Esophagus muscularis mucosa (tissue), 4 donors: Measurements from ENCODE around the gene NCOA1. TPM values are rescaled to one million over a fixed set of nuclear protein-coding genes. Genes with fewer than 3 reads are reported as not detected.

Experiments
- DNase-seq: peaks from one replicate; pipeline ENCODE4 v3.0.0-alpha.2; 2017; ENCODE audit errors: extremely low spot score
- H3K27ac ChIP-seq, 4 donors: fragments of 200-600 bp; sonication (generic); replicated peaks in 1 of 4; 1 replicate in 3 of 4; 2 replicates in 1 of 4; pipeline ENCODE4 v1.5.1; 2016 to 2019; ENCODE audit warnings: mild to moderate bottlenecking in 1 of 4
- H3K27me3 ChIP-seq, 4 donors: fragments of 200-600 bp; sonication (generic); one replicate each; pipeline versions ENCODE4 v1.5.1 to v1.6.0; 2016 to 2019
- H3K36me3 ChIP-seq, 4 donors: fragments of 200-600 bp; sonication (generic); one replicate each; pipeline ENCODE4 v1.5.1; 2016 to 2019
- H3K4me1 ChIP-seq, 4 donors: fragments of 200-600 bp; sonication (generic); one replicate each; pipeline ENCODE4 v1.5.1; 2016 to 2019
- H3K4me3 ChIP-seq, 4 donors: fragments of 200-600 bp; sonication (generic); 1 replicate in 2 of 4; 2 replicates in 2 of 4; pipeline ENCODE4 v1.5.1; 2016 to 2019; ENCODE audit warnings: mild to moderate bottlenecking in 4 of 4, moderate library complexity in 1 of 4
- H3K9me3 ChIP-seq, 4 donors: fragments of 200-600 bp; sonication (generic); 1 replicate in 3 of 4; 2 replicates in 1 of 4; pipeline ENCODE4 v1.5.1; 2016 to 2019
- CTCF ChIP-seq, 3 experiments: fragments of 200-600 bp in 2 of 3; fragments of 450-650 bp in 1 of 3; sonication (generic) in 2 of 3; IDR thresholded peaks; one replicate each; pipeline ENCODE4 v1.5.1; 2017 to 2019; ENCODE audit warnings: antibody characterized with exemption in 3 of 3, mild to moderate bottlenecking in 2 of 3, moderate library complexity in 1 of 3
- EP300 ChIP-seq: sonication (generic); formaldehyde crosslinking; IDR thresholded peaks from one replicate; pipeline ENCODE4 v1.6.1; 2017; ENCODE audit warnings: antibody characterized with exemption
- POLR2A ChIP-seq: fragments of 450-650 bp; IDR thresholded peaks from one replicate; pipeline ENCODE4 v1.6.1; 2017; ENCODE audit warnings: antibody characterized with exemption, moderate library complexity, mild to moderate bottlenecking, low read depth
- POLR2AphosphoS5 ChIP-seq, 2 donors: sonication (generic); formaldehyde crosslinking; IDR thresholded peaks; one replicate each; pipeline ENCODE4 v1.6.1; 2017; ENCODE audit warnings: antibody characterized with exemption in 2 of 2
- WGBS: methylation state at CpG from one replicate; pipeline ENCODE4 v1.1.5; 2018; 5-methylcytosine and 5-hydroxymethylcytosine counted together
- intact Hi-C: fragments of 100-400 bp; cut with DNase I; formaldehyde crosslinking; loops from one replicate; pipeline ENCODE4 v1.15.1; 2023
- total RNA-seq, 4 donors: library from RNA; depleted of rRNA; stranded (reverse); fragments of >200 nt; gene quantifications; one replicate each; pipeline versions ENCODE4 v1.1.0 to v1.2.1, GENCODE V29; 2016

The NCOA1 gene
- total RNA-seq, 4 donors from 2014 or later: 43.9 to 49.4 (median 47.3) TPM

DNA sequence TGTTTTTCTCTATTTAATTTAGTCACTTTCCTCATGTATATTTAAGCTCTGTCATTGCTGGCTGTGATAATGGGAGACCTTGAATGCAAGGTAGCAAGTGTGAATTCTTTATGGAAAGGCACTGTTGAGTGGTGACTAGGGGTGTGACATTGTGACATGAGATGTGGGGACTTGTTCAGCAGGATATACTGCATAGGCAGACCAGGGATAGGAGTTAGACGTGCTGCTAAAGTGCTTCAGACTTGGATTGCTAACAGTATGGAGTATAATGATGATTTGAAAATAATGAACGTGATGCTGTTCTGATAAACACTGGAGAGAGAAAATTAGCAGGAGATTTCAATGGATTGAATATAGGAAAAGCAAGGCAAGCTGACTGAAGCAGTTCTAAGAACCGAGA is 135.1 kb downstream of the NCOA1 start:
- Histone ChIP-seq H3K4me3 (no peak overlapping the region), H3K4me1 (peaks cover 8 to 37% (median 19%) of the 10 kb centered on the region in 4 donors), H3K27ac (no peak overlapping the region), H3K27me3 (no peaks in the 10 kb centered on the region), H3K9me3 (no peaks in the 10 kb centered on the region), H3K36me3 (no peaks in the 10 kb centered on the region)
- intact Hi-C loops: no loop called here
- TF ChIP-seq POLR2A: no peak
- no peak for TF ChIP-seq EP300
- TF ChIP-seq CTCF (IDR thresholded peaks at IDR 0.05): no peak
- no peak for TF ChIP-seq POLR2AphosphoS5 (IDR thresholded peaks at IDR 0.05)
- no peak for DNase-seq
- WGBS: 86% methylated on average over 3 of the region's 3 CpGs

GRCh38 chr2:24628746-24629145 is 137.7 kb downstream of the NCOA1 start:
- no peaks in the 10 kb centered on the region for H3K36me3 ChIP-seq
- intact Hi-C loops: no loop called here
- no peaks in the 10 kb centered on the region for H3K27me3 ChIP-seq
- H3K9me3 ChIP-seq: no peaks in the 10 kb centered on the region
- no peak for DNase-seq
- no peak overlapping the region for H3K27ac ChIP-seq
- no peak overlapping the region for H3K4me3 ChIP-seq
- TF ChIP-seq POLR2AphosphoS5 (IDR thresholded peaks at IDR 0.05) (no peak), CTCF (IDR thresholded peaks at IDR 0.05) (no peak), EP300 (no peak), POLR2A (no peak)
- H3K4me1 ChIP-seq: peaks cover 5 to 32% (median 22%) of the 10 kb centered on the region in 4 donors

DNA sequence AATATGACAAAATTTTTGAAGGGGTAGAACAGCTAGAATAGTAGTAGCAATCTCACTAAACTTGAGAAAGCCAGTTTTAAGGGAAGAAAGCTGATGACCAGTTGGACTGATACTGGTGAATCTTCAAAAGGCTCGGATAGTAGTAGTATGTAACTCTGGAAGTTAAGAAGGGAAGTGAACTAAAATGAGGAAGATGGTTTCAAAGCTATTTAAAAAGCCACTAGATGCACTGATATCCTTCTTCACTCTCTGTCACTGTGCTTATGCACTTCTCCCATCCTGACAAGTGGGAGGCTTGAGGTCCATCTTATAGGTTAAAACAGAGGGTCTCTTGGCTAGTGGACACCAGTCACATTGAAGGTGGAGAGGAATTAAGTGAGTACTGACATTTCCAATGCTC is 141.1 kb downstream of the NCOA1 start:
- no peaks in the 10 kb centered on the region for H3K36me3 ChIP-seq
- intact Hi-C loops: no loop called here
- TF ChIP-seq POLR2A (no peak), EP300 (no peak), POLR2AphosphoS5 (IDR thresholded peaks at IDR 0.05) (no peak), CTCF (IDR thresholded peaks at IDR 0.05) (no peak)
- no peak for DNase-seq
- no peaks in the 10 kb centered on the region for H3K9me3 ChIP-seq
- peaks cover 0 to 13% (median 8%) of the 10 kb centered on the region in 4 donors for H3K4me1 ChIP-seq
- H3K27me3 ChIP-seq: no peaks in the 10 kb centered on the region
- H3K4me3 ChIP-seq: no peak overlapping the region
- H3K27ac ChIP-seq: no peak overlapping the region
- 82% methylated on average over 1 of the region's 1 CpG for WGBS

DNA sequence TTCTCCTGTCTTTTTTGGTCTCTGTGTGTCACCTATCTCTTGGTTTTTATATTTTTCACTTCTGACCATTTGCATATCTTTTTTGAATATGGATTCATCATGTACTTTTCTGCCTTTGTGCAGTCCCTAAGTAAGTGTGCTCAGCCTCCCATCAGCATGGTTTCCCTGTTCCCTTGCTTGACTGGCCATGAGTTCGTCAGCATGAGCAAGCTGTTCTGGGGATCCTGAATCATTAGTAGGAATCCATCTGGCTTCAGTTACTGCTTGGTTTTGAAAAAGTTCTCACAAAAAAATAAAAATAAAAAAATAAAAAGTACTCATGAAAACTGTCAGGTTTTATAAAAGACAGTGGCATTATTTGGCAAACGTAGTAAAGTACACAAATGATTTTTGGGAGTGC is 144.1 kb downstream of the NCOA1 start:
- H3K36me3 ChIP-seq: no peaks in the 10 kb centered on the region
- no peaks in the 10 kb centered on the region for H3K27me3 ChIP-seq
- H3K27ac ChIP-seq: no peak overlapping the region
- no peak for DNase-seq
- no peak overlapping the region for H3K4me3 ChIP-seq
- WGBS: 73% methylated on average over 2 of the region's 2 CpGs
- H3K9me3 ChIP-seq: no peaks in the 10 kb centered on the region
- H3K4me1 ChIP-seq: peaks cover 0 to 9% (median 3%) of the 10 kb centered on the region in 4 donors
- TF ChIP-seq POLR2AphosphoS5 (IDR thresholded peaks at IDR 0.05) (no peak), POLR2A (no peak), EP300 (no peak), CTCF (IDR thresholded peaks at IDR 0.05) (no peak)
- intact Hi-C loops: no loop called here

DNA sequence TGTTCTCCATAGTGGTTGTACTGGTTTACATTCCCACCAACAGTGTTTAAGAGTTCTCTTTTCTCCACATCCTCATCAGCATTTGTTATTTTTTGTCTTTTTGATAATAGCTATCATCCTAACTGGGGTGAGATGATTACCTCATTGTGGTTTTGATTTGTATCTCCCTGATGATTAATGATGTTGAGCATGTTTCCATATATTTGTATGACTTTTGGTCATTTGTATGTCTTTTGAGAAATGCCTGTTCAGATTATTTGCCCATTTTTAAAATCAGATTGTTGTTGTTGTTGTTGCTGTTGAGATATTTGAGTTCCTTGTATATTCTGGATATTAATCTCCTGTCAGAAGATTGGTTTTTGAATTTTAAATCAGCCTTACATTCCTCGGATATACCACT is 147.5 kb downstream of the NCOA1 start:
- DNase-seq: no peak
- H3K4me1 ChIP-seq: peaks cover 0 to 14% (median 3%) of the 10 kb centered on the region in 4 donors
- intact Hi-C loops: no loop called here
- TF ChIP-seq CTCF (IDR thresholded peaks at IDR 0.05) (no peak), EP300 (no peak)
- no peak overlapping the region for H3K27ac ChIP-seq
- no peaks in the 10 kb centered on the region for H3K9me3 ChIP-seq
- 89% methylated on average over 1 of the region's 1 CpG for WGBS
- H3K27me3 ChIP-seq: no peaks in the 10 kb centered on the region
- no peaks in the 10 kb centered on the region for H3K36me3 ChIP-seq
- H3K4me3 ChIP-seq: no peak overlapping the region
